ENCODE measurements around the gene RIOK1.

DNA sequence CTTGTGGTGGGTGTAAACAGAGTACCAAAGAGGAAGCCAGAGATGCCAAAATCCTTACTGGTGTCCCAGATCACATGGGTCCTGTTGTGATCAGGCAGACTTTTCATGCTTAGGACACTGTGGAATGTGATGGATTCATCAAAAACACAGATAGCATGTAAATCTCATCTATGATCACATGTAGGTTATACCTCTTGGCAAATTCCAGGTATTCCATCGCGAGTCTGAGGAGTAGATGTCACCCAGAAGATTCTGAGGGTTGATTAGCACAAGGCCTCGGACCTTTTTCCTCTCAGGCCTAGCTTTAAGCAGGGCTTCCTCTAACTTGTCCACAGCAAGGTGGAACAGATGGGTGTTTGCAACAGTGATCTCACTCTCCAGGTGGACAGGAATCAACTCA, 48.3 kb upstream of the RIOK1 start:
- TF ChIP-seq, protein P1, sequence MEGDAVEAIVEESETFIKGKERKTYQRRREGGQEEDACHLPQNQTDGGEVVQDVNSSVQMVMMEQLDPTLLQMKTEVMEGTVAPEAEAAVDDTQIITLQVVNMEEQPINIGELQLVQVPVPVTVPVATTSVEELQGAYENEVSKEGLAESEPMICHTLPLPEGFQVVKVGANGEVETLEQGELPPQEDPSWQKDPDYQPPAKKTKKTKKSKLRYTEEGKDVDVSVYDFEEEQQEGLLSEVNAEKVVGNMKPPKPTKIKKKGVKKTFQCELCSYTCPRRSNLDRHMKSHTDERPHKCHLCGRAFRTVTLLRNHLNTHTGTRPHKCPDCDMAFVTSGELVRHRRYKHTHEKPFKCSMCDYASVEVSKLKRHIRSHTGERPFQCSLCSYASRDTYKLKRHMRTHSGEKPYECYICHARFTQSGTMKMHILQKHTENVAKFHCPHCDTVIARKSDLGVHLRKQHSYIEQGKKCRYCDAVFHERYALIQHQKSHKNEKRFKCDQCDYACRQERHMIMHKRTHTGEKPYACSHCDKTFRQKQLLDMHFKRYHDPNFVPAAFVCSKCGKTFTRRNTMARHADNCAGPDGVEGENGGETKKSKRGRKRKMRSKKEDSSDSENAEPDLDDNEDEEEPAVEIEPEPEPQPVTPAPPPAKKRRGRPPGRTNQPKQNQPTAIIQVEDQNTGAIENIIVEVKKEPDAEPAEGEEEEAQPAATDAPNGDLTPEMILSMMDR (IDR thresholded peaks at IDR 0.05 in 4 of 5, conservative IDR thresholded peaks at IDR 0.05 in 1 of 5), result no peak
- TF ChIP-seq POLR2A (IDR thresholded peaks at IDR 0.05), result no peak
